T-helper 2 cell (primary cell): ENCODE results near the gene CNOT4.

Experiments
- DNase-seq, 5 experiments: peaks; one replicate each; pipeline versions ENCODE4 v3.0.0 to v3.0.0-alpha.2; 2012 to 2022

Gene CNOT4

GRCh38 chr7:135317676-135318325, 192.1 kb downstream of the CNOT4 start:
- no peak for DNase-seq

- DNase-seq: no peak
Observed at GRCh38 chr7:135316648-135317313, 193.1 kb downstream of the CNOT4 start.

- DNase-seq: no peak
Observed at GRCh38 chr7:135313971-135314370, 195.9 kb downstream of the CNOT4 start.
